ENCODE data around the gene SAMD4A.

SAMD4A gene

GRCh38 chr14:54761835-54762234, 194.9 kb downstream of the SAMD4A start:
- no peak for TF ChIP-seq CTCF (IDR thresholded peaks at IDR 0.05; ENCODE audit: unreplicated experiment in 3 of 3)
- Mint-ChIP-seq H3K27ac (no peak overlapping the region), H3K36me3 (ENCODE audit: low read depth) (peaks cover 21% of the 10 kb centered on the region), H3K4me1 (no peaks in the 10 kb centered on the region), H3K4me3 (no peak overlapping the region), H3K27me3 (ENCODE audit: low read depth) (no peaks in the 10 kb centered on the region), H3K9me3 (no peaks in the 10 kb centered on the region)

GRCh38 chr14:54762296-54762695, 195.4 kb downstream of the SAMD4A start:
- Mint-ChIP-seq H3K27me3 (ENCODE audit: low read depth) (no peaks in the 10 kb centered on the region), H3K4me1 (no peaks in the 10 kb centered on the region), H3K27ac (no peak overlapping the region), H3K36me3 (ENCODE audit: low read depth) (peaks cover 21% of the 10 kb centered on the region), H3K9me3 (no peaks in the 10 kb centered on the region), H3K4me3 (no peak overlapping the region)
- TF ChIP-seq CTCF (IDR thresholded peaks at IDR 0.05; ENCODE audit: unreplicated experiment in 3 of 3): no peak

- Mint-ChIP-seq H3K4me3 (no peak overlapping the region), H3K4me1 (no peaks in the 10 kb centered on the region), H3K36me3 (ENCODE audit: low read depth) (peaks cover 21% of the 10 kb centered on the region), H3K9me3 (no peaks in the 10 kb centered on the region), H3K27me3 (ENCODE audit: low read depth) (no peaks in the 10 kb centered on the region), H3K27ac (no peak overlapping the region)
- TF ChIP-seq CTCF (IDR thresholded peaks at IDR 0.05; ENCODE audit: unreplicated experiment in 3 of 3): no peak
Measured at GRCh38 chr14:54763761-54764160, 196.8 kb downstream of the SAMD4A start.

- TF ChIP-seq CTCF (IDR thresholded peaks at IDR 0.05; ENCODE audit: unreplicated experiment in 3 of 3): no peak
- H3K4me3 Mint-ChIP-seq: no peak overlapping the region
- H3K4me1 Mint-ChIP-seq: peaks cover 10% of the 10 kb centered on the region
- H3K36me3 Mint-ChIP-seq (ENCODE audit: low read depth): peaks cover 19% of the 10 kb centered on the region
- H3K27ac Mint-ChIP-seq: no peak overlapping the region
- no peaks in the 10 kb centered on the region for H3K9me3 Mint-ChIP-seq
- H3K27me3 Mint-ChIP-seq (ENCODE audit: low read depth): no peaks in the 10 kb centered on the region
Measured at GRCh38 chr14:54766276-54767138, 199.6 kb downstream of the SAMD4A start.

- no peaks in the 10 kb centered on the region for H3K9me3 Mint-ChIP-seq
- no peak overlapping the region for H3K4me3 Mint-ChIP-seq
- peaks cover 17% of the 10 kb centered on the region for H3K36me3 Mint-ChIP-seq (ENCODE audit: low read depth)
- no peak overlapping the region for H3K27ac Mint-ChIP-seq
- TF ChIP-seq CTCF (IDR thresholded peaks at IDR 0.05; ENCODE audit: unreplicated experiment in 3 of 3): no peak
- no peaks in the 10 kb centered on the region for H3K27me3 Mint-ChIP-seq (ENCODE audit: low read depth)
- peaks cover 10% of the 10 kb centered on the region for H3K4me1 Mint-ChIP-seq
Measured at GRCh38 chr14:54767139-54767431, 200.2 kb downstream of the SAMD4A start.

GRCh38 chr14:54767450-54767849, 200.5 kb downstream of the SAMD4A start:
- H3K36me3 Mint-ChIP-seq (ENCODE audit: low read depth): peaks cover 14% of the 10 kb centered on the region
- no peaks in the 10 kb centered on the region for H3K27me3 Mint-ChIP-seq (ENCODE audit: low read depth)
- no peak overlapping the region for H3K4me3 Mint-ChIP-seq
- H3K4me1 Mint-ChIP-seq: peaks cover 13% of the 10 kb centered on the region
- TF ChIP-seq CTCF (IDR thresholded peaks at IDR 0.05; ENCODE audit: unreplicated experiment in 3 of 3): no peak
- no peak overlapping the region for H3K27ac Mint-ChIP-seq
- no peaks in the 10 kb centered on the region for H3K9me3 Mint-ChIP-seq
